K562 (cell line): ENCODE results near the gene NTM. TPM values are rescaled to one million over a fixed set of nuclear protein-coding genes. Genes with fewer than 3 reads are reported as not detected.

Experiments
- ATAC-seq: fragments of 200-7000 bp; cut with Tn5 transposase; 3 replicates; pipeline ENCODE4 v1.9.1; 2020; ENCODE audit warnings: moderate library complexity
- BruUV-seq: library from RNA; stranded (reverse); fragments of 400-500 nt; replicated peaks from 2 replicates; lab custom pipeline; 2021; lab: Mats Ljungman, UMichigan
- CTCF ChIA-PET: fragments of 300-600 bp; formaldehyde crosslinking; extraction: SDS; loops from one replicate; lab custom pipeline; 2021; ENCODE audit warnings: low intra/inter-chr PET ratio; lab: Yijun Ruan, JAX
- POLR2A ChIA-PET: fragments of 300-600, 350-650 bp; sonication (Branson Sonifier 250); formaldehyde crosslinking; extraction: SDS; loops from one replicate; lab custom pipeline; 2021; ENCODE audit warnings: antibody characterized with exemption, inconsistent platforms; lab: Yijun Ruan, JAX
- DNase-seq, 4 experiments: peaks; one replicate each; pipeline versions ENCODE4 v3.0.0 to v3.0.0-alpha.2; 2011 to 2018; ENCODE audit warnings: low spot score in 3 of 4, mixed read lengths in 3 of 4; ENCODE audit errors: extremely low read depth in 1 of 4
- FAIRE-seq: peaks from 2 replicates; lab custom pipeline; 2011; peaks lifted over from hg19 to GRCh38; lab: Jason Lieb, UNC
- H2AFZ ChIP-seq: 2 replicates; pipeline ENCODE4 v1.6.0; 2011; ENCODE audit warnings: low read depth, low read length, control low read depth, inconsistent platforms
- H3K27ac ChIP-seq: fragments of 200-600 bp; 3 replicates; pipeline ENCODE4 v1.8.0; 2011; ENCODE audit warnings: low read depth, mild to moderate bottlenecking, control low read depth, inconsistent platforms, low read length, moderate library complexity, mixed read lengths; ENCODE audit errors: extremely low read depth
- H3K27me3 ChIP-seq, 2 experiments: fragments of 300-600 bp in 1 of 2; 2 replicates in 1 of 2; 3 replicates in 1 of 2; pipeline versions ENCODE4 v1.6.0 to v1.8.0; 2011; ENCODE audit warnings: inconsistent platforms in 2 of 2, low read length in 2 of 2, mild to moderate bottlenecking in 1 of 2, mixed read lengths in 1 of 2, moderate library complexity in 1 of 2; ENCODE audit not compliant: control insufficient read depth in 2 of 2, insufficient read depth in 2 of 2
- H3K36me3 ChIP-seq: fragments of 300-600 bp; 3 replicates; pipeline ENCODE4 v1.8.0; 2011; ENCODE audit warnings: mild to moderate bottlenecking, low read length, inconsistent platforms; ENCODE audit not compliant: control insufficient read depth, insufficient read depth
- H3K4me1 ChIP-seq, 2 experiments: fragments of 200-600 bp in 1 of 2; replicated peaks in 1 of 2; 2 replicates in 1 of 2; 3 replicates in 1 of 2; pipeline versions ENCODE4 v1.5.1 to v1.8.0; 2011; ENCODE audit warnings: inconsistent platforms in 2 of 2, low read length in 2 of 2, mild to moderate bottlenecking in 1 of 2, mixed read lengths in 1 of 2, moderate library complexity in 1 of 2; ENCODE audit not compliant: control insufficient read depth in 2 of 2, insufficient read depth in 2 of 2
- H3K4me2 ChIP-seq: 2 replicates; pipeline ENCODE4 v1.6.1; 2011; ENCODE audit warnings: low read length, control low read depth, inconsistent platforms, mixed read lengths; ENCODE audit not compliant: insufficient read depth
- H3K4me3 ChIP-seq: fragments of 200-600 bp; sonication (generic), shearing (Covaris generic); 2 replicates; pipeline ENCODE4 v1.5.1; 2016; ENCODE audit warnings: control low read depth, inconsistent platforms
- H3K79me2 ChIP-seq: fragments of 200-600 bp; 3 replicates; pipeline ENCODE4 v1.8.0; 2011; ENCODE audit warnings: low read length, inconsistent platforms; ENCODE audit not compliant: control insufficient read depth, insufficient read depth
- H3K9ac ChIP-seq, 2 experiments: 2 replicates each; pipeline versions ENCODE4 v1.6.0 to v1.6.1; 2011; ENCODE audit warnings: low read depth in 2 of 2, low read length in 2 of 2, control low read depth in 1 of 2, inconsistent platforms in 1 of 2, mild to moderate bottlenecking in 1 of 2, mixed read lengths in 1 of 2; ENCODE audit not compliant: insufficient read depth in 1 of 2
- H3K9me1 ChIP-seq: one replicate; pipeline ENCODE4 v1.6.0; 2011; ENCODE audit warnings: inconsistent platforms, mild to moderate bottlenecking, low read length, moderate library complexity; ENCODE audit not compliant: control insufficient read depth, insufficient read depth
- H3K9me3 ChIP-seq: replicated peaks from 2 replicates; pipeline ENCODE4 v1.5.1; 2011; ENCODE audit warnings: low read depth, low read length, inconsistent platforms; ENCODE audit not compliant: control insufficient read depth, insufficient read depth
- H4K20me1 ChIP-seq: replicated peaks from 2 replicates; pipeline ENCODE4 v1.6.1; 2011; ENCODE audit warnings: low read length, inconsistent platforms, mixed read lengths; ENCODE audit not compliant: control insufficient read depth, insufficient read depth
- CBX2 ChIP-seq: fragments of 200-600 bp; sonication (generic); IDR thresholded peaks from one replicate; pipeline ENCODE4 v1.6.1; 2012; ENCODE audit warnings: mild to moderate bottlenecking, low read length, inconsistent platforms; ENCODE audit not compliant: insufficient read depth, poor library complexity, severe bottlenecking
- CEBPB ChIP-seq: fragments of 450-650 bp; IDR thresholded peaks from 2 replicates; pipeline ENCODE4 v1.6.1; 2016; ENCODE audit warnings: missing genetic modification characterization, missing compliant biosample characterization
- DEAF1 ChIP-seq: fragments of 450-650 bp; formaldehyde crosslinking; IDR thresholded peaks from 2 replicates; pipeline ENCODE4 v1.4.0; 2020; ENCODE audit warnings: mild to moderate bottlenecking, moderate library complexity
- KLF10 ChIP-seq: fragments of 250-450 bp; sonication (Bioruptor Pico); IDR thresholded peaks from 2 replicates; pipeline ENCODE4 v1.6.1; 2021; ENCODE audit warnings: matching md5 sums
- KLF6 ChIP-seq: fragments of 250-450 bp; sonication (Bioruptor Pico); IDR thresholded peaks from 2 replicates; pipeline ENCODE4 v1.4.0; 2020; ENCODE audit warnings: mild to moderate bottlenecking, moderate library complexity, borderline replicate concordance
- NR2C2 ChIP-seq, 2 experiments: fragments of 200-800 bp in 1 of 2; sonication (Bioruptor generic) in 1 of 2; sonication (generic) in 1 of 2; formaldehyde crosslinking in 1 of 2; IDR thresholded peaks; 2 replicates each; pipeline versions ENCODE4 v1.6.1 to v1.8.0; 2016 to 2022; ENCODE audit warnings: mild to moderate bottlenecking in 1 of 2, missing compliant biosample characterization in 1 of 2, missing genetic modification characterization in 1 of 2, missing genetic modification reagents in 1 of 2
- STAT5A ChIP-seq: IDR thresholded peaks from 2 replicates; pipeline ENCODE4 v1.6.1; 2012; ENCODE audit warnings: low read length, inconsistent platforms, borderline replicate concordance
- ZNF140 ChIP-seq: fragments of 250-450 bp; sonication (Bioruptor Pico); IDR thresholded peaks from 2 replicates; pipeline ENCODE4 v1.8.0; 2021; ENCODE audit warnings: moderate library complexity, mild to moderate bottlenecking, inconsistent platforms
- ZNF23 ChIP-seq: fragments of 250-450 bp; sonication (Bioruptor Pico); IDR thresholded peaks from 2 replicates; pipeline ENCODE4 v1.4.0; 2020; ENCODE audit warnings: mild to moderate bottlenecking
- ZNF512 ChIP-seq: IDR thresholded peaks from 2 replicates; pipeline ENCODE4 v1.6.1; 2016; ENCODE audit warnings: missing genetic modification characterization, missing compliant biosample characterization
- ZNF561 ChIP-seq: fragments of 450-650 bp; formaldehyde crosslinking; conservative IDR thresholded peaks from 2 replicates; pipeline ENCODE4 v1.4.0; 2020; ENCODE audit warnings: mild to moderate bottlenecking, moderate library complexity
- WGBS: fragments of 100-300 bp; shearing (Covaris generic); methylation state at CpG from one replicate; pipeline ENCODE4 v1.1.6; 2016; ENCODE audit warnings: low coverage, mixed read lengths; ENCODE audit not compliant: insufficient coverage; ENCODE audit errors: missing lambda C conversion rate; 5-methylcytosine and 5-hydroxymethylcytosine counted together
- in situ Hi-C: fragments of 300-500 bp; cut with MboI; formaldehyde crosslinking; loops from 4 replicates; pipeline ENCODE4 v1.15.0; 2018; ENCODE audit warnings: inconsistent platforms, mixed read lengths
- intact Hi-C: fragments of 100-400 bp; cut with micrococcal nuclease; formaldehyde crosslinking; loops from 2 replicates; pipeline ENCODE4 v1.14.2; 2022
- polyA plus RNA-seq, 8 experiments: library from polyadenylated mRNA; depleted of rRNA in 4 of 8; stranded (reverse) in 5 of 8; unstranded in 3 of 8; fragments of >200 nt; fragmentation: Nextera tagmentation in 2 of 8; fragmentation: Illumina TruSeq in 1 of 8; extraction: Ambion mirVana in 2 of 8; extraction: Trizol in 1 of 8; gene quantifications; 2 replicates each; pipeline versions ENCODE4 v1.2.1 to v1.2.3, GENCODE V29; 2011 to 2014; ENCODE audit warnings: inconsistent platforms in 1 of 8, missing spikeins in 1 of 8
- total RNA-seq, 7 experiments: library from RNA; depleted of rRNA in 6 of 7; stranded (reverse); fragments of >200 nt in 6 of 7; fragmentation: Illumina TruSeq in 2 of 7; extraction: Trizol in 2 of 7; gene quantifications; 2 replicates each; pipeline versions ENCODE4 v1.2.1 to v1.2.3, GENCODE V29; 2011 to 2021; ENCODE audit warnings: low replicate concordance in 1 of 7
- TF ChIP-seq, protein P1 (sequence below): sonication (generic); formaldehyde crosslinking; IDR thresholded peaks from 2 replicates; pipeline ENCODE4 v1.8.0; 2022; ENCODE audit warnings: mild to moderate bottlenecking, missing genetic modification reagents, borderline replicate concordance

Gene NTM
- total and polyA plus RNA-seq, 9 of the 15 experiments (the other 6 are each of a cell fraction or from before 2014, with no cell fraction given), result not detected

DNA sequence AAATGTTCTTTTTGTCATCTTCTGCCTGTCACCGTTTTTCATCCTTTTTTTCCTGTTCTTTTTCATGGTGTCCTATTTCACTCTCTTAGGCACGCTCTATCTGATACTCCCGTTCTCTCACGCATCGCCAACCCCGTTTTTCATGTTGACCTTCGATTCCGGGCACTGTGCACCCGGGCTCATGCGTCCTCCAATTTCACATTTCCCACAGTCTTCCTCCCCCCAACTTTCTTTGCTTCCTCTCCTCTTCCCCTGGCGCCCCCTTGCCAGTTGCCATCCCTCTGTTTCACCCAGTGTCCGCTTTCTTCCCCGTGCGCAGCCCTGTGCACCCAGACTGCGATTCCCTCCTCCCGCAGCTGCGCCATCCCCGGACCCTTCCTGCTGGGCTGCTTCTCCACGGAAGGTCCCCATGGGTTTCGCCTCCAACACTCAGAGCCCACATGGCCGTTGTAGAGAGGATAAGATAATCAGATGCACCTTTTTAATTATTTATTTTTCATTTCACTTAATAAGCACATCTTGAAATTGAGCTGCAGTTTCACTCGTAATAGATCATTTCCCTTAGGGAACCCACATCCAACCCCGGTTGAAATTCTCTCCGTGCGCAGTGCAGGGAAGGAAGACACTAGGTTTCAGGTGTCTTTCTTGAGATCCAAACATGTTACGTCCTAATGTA lies 791.1 kb downstream of the NTM start (continued):
- TF ChIP-seq, protein P1, sequence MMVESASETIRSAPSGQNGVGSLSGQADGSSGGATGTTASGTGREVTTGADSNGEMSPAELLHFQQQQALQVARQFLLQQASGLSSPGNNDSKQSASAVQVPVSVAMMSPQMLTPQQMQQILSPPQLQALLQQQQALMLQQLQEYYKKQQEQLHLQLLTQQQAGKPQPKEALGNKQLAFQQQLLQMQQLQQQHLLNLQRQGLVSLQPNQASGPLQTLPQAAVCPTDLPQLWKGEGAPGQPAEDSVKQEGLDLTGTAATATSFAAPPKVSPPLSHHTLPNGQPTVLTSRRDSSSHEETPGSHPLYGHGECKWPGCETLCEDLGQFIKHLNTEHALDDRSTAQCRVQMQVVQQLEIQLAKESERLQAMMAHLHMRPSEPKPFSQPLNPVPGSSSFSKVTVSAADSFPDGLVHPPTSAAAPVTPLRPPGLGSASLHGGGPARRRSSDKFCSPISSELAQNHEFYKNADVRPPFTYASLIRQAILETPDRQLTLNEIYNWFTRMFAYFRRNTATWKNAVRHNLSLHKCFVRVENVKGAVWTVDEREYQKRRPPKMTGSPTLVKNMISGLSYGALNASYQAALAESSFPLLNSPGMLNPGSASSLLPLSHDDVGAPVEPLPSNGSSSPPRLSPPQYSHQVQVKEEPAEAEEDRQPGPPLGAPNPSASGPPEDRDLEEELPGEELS, result no peak

DNA sequence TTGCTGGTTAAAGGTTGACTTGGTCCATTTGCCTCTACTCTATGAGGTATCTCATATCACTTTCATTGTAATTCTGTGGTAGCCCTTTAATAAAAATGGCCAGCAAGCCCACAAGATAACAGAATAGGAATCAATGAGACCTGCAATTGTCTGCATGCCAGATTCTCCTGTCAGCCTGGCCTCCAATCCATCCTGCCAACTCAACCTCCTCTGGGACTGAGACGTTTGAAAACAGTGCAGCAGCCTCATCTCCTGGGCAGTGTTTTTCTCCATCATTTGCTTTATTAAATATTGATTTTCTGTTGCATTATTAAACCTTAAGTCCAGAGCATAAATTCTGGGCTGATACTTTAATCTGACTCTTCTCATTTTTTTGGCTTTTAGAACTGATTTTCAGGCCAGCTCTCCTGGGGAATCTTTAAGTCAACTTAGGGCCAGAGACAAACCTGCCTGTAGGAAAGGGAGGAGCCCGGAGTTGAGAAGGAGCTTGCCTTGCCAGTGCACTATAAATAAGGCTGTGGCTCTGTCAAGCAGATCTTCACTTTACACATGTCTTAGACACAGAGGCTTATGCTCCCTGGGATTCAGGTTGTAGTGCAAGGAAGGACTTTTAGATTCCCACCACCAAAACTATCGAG lies 798.0 kb downstream of the NTM start:
- H3K4me3 ChIP-seq, result no peak overlapping the region
- H4K20me1 ChIP-seq, result no peaks in the 10 kb centered on the region
- no peaks in the 10 kb centered on the region for H3K9me1 ChIP-seq
- H2AFZ ChIP-seq, result no peak overlapping the region
- no peaks in the 10 kb centered on the region for H3K4me1 ChIP-seq
- no peak overlapping the region for H3K9ac ChIP-seq
- no peaks in the 10 kb centered on the region; the same call in 1 of the 2 replicates for H3K9me3 ChIP-seq
- FAIRE-seq (no peak), ATAC-seq (no peak), DNase-seq (no peak)
- no peak overlapping the region for H3K4me2 ChIP-seq
- intact Hi-C loops, result no loop called here
- H3K36me3 ChIP-seq, result no peaks in the 10 kb centered on the region
- ChIA-PET POLR2A (no interaction called here), CTCF (no interaction called here)
- whole genome bisulfite sequencing, result 0% methylated on average over 3 of the region's 3 CpGs
- H3K79me2 ChIP-seq, result no peaks in the 10 kb centered on the region
- in situ Hi-C loops, result no loop called here
- BruUV-seq, result no TSS peak
- H3K27me3 ChIP-seq, result no peaks in the 10 kb centered on the region
- no peak overlapping the region for H3K27ac ChIP-seq
- no peak for TF ChIP-seq ZNF512 (tag)
- no peak for TF ChIP-seq ZNF23
- TF ChIP-seq KLF6 (CRISPR knock-in tag), result no peak
- TF ChIP-seq KLF10, result no peak
- no peak for TF ChIP-seq NR2C2 (CRISPR knock-in tag; IDR thresholded peaks at IDR 0.05)
- no peak for TF ChIP-seq NR2C2 (tag; IDR thresholded peaks at IDR 0.05)
- TF ChIP-seq CBX2, result no peak
- TF ChIP-seq CEBPB (tag), result no peak
- no peak for TF ChIP-seq ZNF140 (CRISPR knock-in tag)
- no peak for TF ChIP-seq ZNF561
- no peak for TF ChIP-seq DEAF1 (CRISPR knock-in tag)
- TF ChIP-seq STAT5A, result no peak
